ENCODE measurements around the gene HYI.
"Not testable (repeated sequence)": the region's sequence is repeated elsewhere in the genome, so short reads cannot be mapped to it uniquely, and the experiment has no call there.

Gene HYI

DNA sequence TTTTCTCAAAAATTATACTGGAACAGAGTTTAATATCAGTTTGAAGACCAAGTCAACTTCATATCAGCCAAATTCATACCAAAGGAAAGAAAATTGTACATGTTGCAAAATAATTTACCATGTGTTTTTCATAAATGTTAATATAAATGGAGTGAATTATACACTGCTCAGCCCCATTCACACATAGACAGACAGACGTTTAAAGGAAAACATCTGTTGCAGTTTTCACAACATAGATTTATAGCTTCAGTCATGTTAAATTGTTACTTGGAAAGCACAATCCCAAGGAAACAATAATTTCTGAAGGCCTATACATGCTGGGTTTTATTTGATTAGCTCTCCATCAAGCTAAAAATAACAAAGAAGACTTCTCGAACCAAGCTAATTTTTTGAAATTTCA, 27.8 kb upstream of the HYI start:
- H3K79me2 ChIP-seq = no peaks in the 10 kb centered on the region
- H3K4me1 ChIP-seq = no peaks in the 10 kb centered on the region
- no peaks in the 10 kb centered on the region for H3K36me3 ChIP-seq (ENCODE audit: control insufficient read depth, insufficient read depth, low read length)
- no peaks in the 10 kb centered on the region for H3K9me3 ChIP-seq (ENCODE audit: control insufficient read depth, low read length)
- no peak overlapping the region for H2AFZ ChIP-seq
- H3K27ac ChIP-seq = no peak overlapping the region
- no peak overlapping the region for H3K4me2 ChIP-seq (ENCODE audit: low read length)
- no peak overlapping the region for H3K4me3 ChIP-seq (ENCODE audit: low read depth, low read length)
- TF ChIP-seq, protein P1, sequence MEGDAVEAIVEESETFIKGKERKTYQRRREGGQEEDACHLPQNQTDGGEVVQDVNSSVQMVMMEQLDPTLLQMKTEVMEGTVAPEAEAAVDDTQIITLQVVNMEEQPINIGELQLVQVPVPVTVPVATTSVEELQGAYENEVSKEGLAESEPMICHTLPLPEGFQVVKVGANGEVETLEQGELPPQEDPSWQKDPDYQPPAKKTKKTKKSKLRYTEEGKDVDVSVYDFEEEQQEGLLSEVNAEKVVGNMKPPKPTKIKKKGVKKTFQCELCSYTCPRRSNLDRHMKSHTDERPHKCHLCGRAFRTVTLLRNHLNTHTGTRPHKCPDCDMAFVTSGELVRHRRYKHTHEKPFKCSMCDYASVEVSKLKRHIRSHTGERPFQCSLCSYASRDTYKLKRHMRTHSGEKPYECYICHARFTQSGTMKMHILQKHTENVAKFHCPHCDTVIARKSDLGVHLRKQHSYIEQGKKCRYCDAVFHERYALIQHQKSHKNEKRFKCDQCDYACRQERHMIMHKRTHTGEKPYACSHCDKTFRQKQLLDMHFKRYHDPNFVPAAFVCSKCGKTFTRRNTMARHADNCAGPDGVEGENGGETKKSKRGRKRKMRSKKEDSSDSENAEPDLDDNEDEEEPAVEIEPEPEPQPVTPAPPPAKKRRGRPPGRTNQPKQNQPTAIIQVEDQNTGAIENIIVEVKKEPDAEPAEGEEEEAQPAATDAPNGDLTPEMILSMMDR (IDR thresholded peaks at IDR 0.05) = no peak
- H3K9ac ChIP-seq = no peak overlapping the region
- H3K27me3 ChIP-seq (ENCODE audit: control insufficient read depth, insufficient read depth, low read length) = no peaks in the 10 kb centered on the region

DNA sequence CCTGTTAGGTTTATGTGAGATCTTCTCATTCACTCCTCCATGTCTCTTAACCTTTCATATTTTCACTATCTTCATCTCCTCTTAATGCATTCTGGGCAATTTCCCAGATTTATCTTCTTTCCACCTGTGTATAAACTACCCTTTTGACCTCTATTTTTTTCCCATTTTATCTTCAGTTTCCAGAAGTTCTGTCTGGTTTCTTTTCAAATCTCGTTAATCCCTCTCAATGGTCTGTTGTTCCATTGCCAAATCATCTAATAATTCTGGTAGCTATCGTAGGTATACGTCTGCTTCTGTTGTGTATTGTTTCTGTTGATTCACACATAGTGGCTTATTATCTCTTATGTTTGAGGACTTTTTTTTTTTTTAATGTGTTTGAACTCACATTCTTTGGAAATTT, 25.7 kb upstream of the HYI start:
- H3K9me3 ChIP-seq (ENCODE audit: control insufficient read depth, low read length) = no peaks in the 10 kb centered on the region
- no peaks in the 10 kb centered on the region for H3K27me3 ChIP-seq (ENCODE audit: control insufficient read depth, insufficient read depth, low read length)
- no peak overlapping the region for H3K9ac ChIP-seq
- no peak overlapping the region for H3K4me2 ChIP-seq (ENCODE audit: low read length)
- H3K36me3 ChIP-seq (ENCODE audit: control insufficient read depth, insufficient read depth, low read length) = no peaks in the 10 kb centered on the region
- no peak overlapping the region for H3K4me3 ChIP-seq (ENCODE audit: low read depth, low read length)
- H3K4me1 ChIP-seq = no peaks in the 10 kb centered on the region
- H2AFZ ChIP-seq = no peak overlapping the region
- TF ChIP-seq, protein P1 (IDR thresholded peaks at IDR 0.05) = no peak
- no peak overlapping the region for H3K27ac ChIP-seq
- H3K79me2 ChIP-seq = no peaks in the 10 kb centered on the region

DNA sequence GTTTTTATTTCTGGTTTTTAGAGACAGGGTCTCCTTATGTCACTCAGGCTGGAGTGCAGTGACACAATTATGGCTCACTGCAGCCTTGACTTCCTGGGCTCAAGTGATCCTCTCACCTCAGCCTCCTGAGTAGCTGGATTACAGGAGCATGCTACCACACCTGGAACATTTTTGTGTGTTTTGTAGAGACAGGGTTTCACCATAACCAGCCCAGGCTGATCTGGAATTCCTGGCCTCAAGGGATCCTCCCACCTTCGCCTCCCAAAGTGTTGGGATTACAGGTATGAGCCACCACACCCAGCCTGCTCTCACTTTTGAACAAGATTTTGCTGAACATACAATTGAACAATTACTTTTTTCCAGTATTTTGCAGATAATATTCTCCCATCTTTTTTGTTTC, 24.0 kb upstream of the HYI start:
- Histone ChIP-seq H3K36me3 (ENCODE audit: control insufficient read depth, insufficient read depth, low read length) (no peaks in the 10 kb centered on the region), H3K9me3 (ENCODE audit: control insufficient read depth, low read length) (no peaks in the 10 kb centered on the region), H3K4me2 (ENCODE audit: low read length) (no peak overlapping the region), H3K4me1 (no peaks in the 10 kb centered on the region), H3K27me3 (ENCODE audit: control insufficient read depth, insufficient read depth, low read length) (no peaks in the 10 kb centered on the region), H3K9ac (no peak overlapping the region), H2AFZ (no peak overlapping the region), H3K4me3 (ENCODE audit: low read depth, low read length) (no peak overlapping the region), H3K79me2 (no peaks in the 10 kb centered on the region), H3K27ac (no peak overlapping the region)
- TF ChIP-seq, protein P1 (IDR thresholded peaks at IDR 0.05) = no peak

DNA sequence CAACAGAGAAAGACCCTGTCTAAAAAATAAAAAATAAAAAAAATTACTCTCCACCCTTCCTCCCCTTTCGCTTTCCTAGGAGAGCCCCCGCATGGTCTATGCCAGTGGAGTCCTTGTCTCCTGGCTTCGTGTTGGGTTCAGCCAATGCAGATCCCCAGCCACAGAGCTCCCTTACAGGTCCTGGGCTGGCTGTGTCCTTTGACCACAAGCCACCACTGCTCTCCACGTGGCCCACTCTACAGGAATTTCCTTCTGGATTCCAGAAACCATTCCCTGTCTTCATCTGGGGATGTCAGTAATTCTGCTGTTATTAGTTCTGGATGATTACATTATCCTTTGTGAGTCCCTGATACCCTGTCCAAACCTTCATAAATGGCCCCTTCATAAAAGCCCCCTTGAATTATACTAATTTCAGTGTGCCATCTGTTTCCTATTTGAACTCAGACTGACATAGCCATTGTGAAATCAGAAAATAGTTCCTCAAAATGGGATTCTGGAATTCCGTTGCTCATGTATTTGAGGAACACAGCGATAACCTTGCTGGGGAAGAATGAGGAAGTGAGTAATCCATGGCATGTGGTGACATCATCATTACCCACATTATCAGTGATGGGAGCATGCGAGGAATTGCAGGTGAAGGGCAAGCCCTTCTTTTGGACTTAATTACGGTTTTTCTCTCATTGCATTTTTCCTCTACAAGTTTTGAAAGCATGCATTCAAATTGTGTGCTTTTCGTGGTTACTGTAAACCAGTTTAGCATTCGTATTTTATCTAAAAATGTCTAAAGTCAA, 22.1 kb upstream of the HYI start:
- not testable (repeated sequence) for H3K27ac ChIP-seq; H3K4me1 ChIP-seq; H3K4me3 ChIP-seq (ENCODE audit: low read depth, low read length); H3K4me2 ChIP-seq (ENCODE audit: low read length); H3K9me3 ChIP-seq (ENCODE audit: control insufficient read depth, low read length); H2AFZ ChIP-seq; H3K79me2 ChIP-seq; H3K9ac ChIP-seq; H3K36me3 ChIP-seq (ENCODE audit: control insufficient read depth, insufficient read depth, low read length); H3K27me3 ChIP-seq (ENCODE audit: control insufficient read depth, insufficient read depth, low read length)

DNA sequence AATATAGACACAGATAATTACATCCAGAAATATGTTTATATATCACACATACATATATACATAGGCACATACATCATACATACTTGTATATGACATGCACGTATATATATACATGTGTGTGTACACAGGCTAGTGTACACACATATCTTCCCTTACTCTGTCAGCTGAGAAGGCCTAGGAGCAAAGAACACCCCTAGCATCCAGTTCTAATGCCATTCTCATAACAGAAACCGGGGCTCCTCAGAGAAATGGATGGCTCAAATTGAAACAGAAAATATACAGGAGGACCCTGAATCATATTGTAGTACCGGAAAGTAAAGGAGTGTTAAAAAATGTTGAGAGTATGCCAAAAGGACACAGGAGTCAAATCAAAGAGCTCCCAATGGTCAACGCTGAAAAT, 19.7 kb upstream of the HYI start:
- no peak overlapping the region for H3K9ac ChIP-seq
- no peak overlapping the region for H3K4me3 ChIP-seq (ENCODE audit: low read depth, low read length)
- no peaks in the 10 kb centered on the region for H3K9me3 ChIP-seq (ENCODE audit: control insufficient read depth, low read length)
- no peaks in the 10 kb centered on the region for H3K27me3 ChIP-seq (ENCODE audit: control insufficient read depth, insufficient read depth, low read length)
- no peaks in the 10 kb centered on the region for H3K36me3 ChIP-seq (ENCODE audit: control insufficient read depth, insufficient read depth, low read length)
- H3K4me2 ChIP-seq (ENCODE audit: low read length) = no peak overlapping the region
- no peak overlapping the region for H2AFZ ChIP-seq
- H3K27ac ChIP-seq = no peak overlapping the region
- no peaks in the 10 kb centered on the region for H3K4me1 ChIP-seq
- H3K79me2 ChIP-seq = no peaks in the 10 kb centered on the region
- TF ChIP-seq, protein P1 (IDR thresholded peaks at IDR 0.05) = no peak

DNA sequence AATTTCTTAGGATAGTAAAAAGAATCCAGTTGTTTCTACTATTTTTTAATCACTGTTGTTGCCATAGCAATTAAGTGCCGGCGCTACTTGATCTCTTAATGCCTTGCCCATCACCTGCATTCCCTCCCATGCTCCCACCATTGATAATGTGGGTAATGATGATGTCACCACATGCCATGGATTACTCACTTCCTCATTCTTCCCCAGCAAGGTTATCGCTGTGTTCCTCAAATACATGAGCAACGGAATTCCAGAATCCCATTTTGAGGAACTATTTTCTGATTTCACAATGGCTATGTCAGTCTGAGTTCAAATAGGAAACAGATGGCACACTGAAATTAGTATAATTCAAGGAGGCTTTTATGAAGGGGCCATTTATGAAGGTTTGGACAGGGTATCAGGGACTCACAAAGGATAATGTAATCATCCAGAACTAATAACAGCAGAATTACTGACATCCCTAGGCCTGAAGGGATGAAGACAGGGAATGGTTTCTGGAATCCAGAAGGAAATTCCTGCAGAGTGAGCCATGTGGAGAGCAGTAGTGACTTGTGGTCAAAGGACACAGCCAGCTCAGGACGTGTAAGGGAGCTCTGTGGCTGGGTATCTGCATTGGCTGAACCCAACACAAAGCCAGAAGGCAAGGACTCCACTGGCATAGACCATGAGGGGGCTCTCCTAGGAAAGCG, 18.9 kb upstream of the HYI start:
- H3K4me2 ChIP-seq (ENCODE audit: low read length); H3K4me3 ChIP-seq (ENCODE audit: low read depth, low read length); H3K36me3 ChIP-seq (ENCODE audit: control insufficient read depth, insufficient read depth, low read length); H3K79me2 ChIP-seq; H2AFZ ChIP-seq; H3K9me3 ChIP-seq (ENCODE audit: control insufficient read depth, low read length); H3K27ac ChIP-seq; H3K9ac ChIP-seq; H3K27me3 ChIP-seq (ENCODE audit: control insufficient read depth, insufficient read depth, low read length); H3K4me1 ChIP-seq: not testable (repeated sequence)

Data from parathyroid adenoma (tissue), 2 donors.